DMS79 treated with DMSO at 0.1 percent for 48 hours (cell line): ENCODE results near the gene CDH15.
A peak's percentile ranks its signal among the peaks of the same experiment; 100 is the strongest.
"Not testable (repeated sequence)": the region's sequence is repeated elsewhere in the genome, so short reads cannot be mapped to it uniquely, and the experiment has no call there.

Experiments used
- DNase-seq: peaks from one replicate; lab custom pipeline; 2025; lab: John Stamatoyannopoulos, UW

The CDH15 gene

DNA sequence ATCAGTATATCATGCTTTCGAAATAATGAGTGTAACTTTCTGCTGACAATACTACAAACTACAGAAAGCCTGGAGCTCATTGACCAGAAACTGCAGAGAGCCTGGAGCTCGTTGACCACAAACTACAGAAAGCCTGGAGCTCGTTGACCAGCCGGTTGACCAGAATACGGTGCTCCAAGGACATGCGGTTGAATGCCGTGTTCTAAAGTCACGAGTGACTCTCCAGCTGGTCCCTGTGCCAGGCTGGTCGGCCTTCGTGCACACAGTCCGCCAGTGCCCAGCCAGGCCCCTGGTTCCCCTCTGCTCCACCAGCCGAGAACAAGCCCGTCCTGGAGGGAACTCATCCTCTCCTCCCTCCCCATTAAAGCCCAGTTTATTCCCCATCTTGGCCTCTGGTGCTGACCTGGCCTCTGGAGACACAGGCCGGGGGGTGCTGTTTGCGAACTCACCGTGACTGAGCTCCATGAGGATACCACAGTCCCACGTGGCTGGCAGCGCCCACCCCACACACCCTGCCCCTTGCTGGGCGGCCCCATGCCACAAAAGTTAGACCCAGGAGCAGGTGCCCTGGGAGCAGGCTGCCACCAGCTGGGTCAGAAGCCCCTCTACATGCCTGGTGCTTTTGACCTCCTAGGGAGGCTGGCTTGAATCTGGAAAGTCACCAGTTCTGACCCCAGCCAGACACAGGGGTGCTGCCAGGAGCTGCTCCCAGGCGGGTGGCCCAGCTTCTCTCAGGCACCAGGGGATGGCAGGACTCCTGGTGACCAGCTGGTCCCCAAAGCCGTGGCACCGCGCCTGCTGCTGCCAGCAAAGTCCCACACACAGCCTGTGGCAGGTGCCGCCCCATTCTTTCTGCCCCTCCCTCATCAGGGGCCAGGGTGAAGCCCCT, 15.5 kb upstream of the CDH15 start:
- no peak for DNase-seq

DNA sequence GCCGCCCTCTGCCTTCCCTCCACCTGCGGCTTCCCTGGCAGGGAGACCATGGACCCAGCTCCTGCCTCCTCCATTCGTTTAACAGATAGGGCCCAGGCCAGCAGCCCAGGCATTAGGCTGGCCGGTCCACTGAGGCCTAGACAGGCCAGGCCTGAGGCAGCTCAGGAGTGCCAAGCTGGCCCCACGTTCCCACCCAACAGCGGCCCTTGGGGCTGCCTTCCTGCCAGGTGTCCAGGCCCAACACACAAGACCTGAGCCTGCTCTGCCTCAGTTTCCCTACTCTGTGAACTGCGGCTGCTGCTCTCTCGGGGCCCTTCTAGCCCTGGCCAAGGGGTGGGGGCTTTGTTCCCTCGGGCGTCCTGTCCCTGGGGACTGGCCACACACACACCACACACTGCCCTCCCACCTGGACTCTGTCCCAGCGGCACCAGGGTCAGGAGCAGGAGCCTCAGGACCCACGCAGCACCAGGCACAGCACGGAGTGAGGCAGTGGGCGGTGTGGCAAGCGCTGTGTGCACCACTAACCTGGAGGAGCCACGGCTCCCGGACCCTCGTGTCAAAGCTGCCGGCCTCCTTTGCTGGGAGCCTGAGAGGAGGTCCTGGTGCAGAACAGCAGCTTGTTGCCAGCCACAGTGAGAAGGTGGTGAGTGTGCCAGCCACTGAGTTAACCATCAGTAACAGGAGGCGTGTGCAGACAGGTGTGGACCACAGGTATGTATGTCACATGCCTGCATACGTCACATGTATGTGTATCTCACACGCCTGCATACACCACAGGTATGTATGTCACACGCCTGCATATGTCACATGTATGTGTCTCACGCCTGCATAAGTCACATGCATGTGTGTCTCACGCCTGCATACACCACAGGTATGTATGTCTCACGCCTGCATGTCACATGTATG, 14.6 kb upstream of the CDH15 start:
- DNase-seq, result no peak

DNA sequence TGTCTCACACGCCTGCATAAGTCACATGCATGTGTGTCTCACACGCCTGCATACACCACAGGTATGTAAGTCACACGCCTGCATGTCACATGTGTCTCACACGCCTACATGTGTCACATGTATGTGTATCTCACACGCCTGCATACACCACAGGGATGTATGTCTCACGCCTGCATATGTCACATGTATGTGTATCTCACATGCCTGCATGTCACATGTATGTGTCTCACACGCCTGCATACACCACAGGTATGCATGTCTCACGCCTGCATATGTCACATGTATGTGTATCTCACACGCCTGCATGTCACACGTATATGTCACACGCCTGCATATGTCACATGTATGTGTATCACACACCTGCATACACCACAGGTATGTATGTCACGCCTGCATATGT, 13.8 kb upstream of the CDH15 start:
- DNase-seq, result no peak

DNA sequence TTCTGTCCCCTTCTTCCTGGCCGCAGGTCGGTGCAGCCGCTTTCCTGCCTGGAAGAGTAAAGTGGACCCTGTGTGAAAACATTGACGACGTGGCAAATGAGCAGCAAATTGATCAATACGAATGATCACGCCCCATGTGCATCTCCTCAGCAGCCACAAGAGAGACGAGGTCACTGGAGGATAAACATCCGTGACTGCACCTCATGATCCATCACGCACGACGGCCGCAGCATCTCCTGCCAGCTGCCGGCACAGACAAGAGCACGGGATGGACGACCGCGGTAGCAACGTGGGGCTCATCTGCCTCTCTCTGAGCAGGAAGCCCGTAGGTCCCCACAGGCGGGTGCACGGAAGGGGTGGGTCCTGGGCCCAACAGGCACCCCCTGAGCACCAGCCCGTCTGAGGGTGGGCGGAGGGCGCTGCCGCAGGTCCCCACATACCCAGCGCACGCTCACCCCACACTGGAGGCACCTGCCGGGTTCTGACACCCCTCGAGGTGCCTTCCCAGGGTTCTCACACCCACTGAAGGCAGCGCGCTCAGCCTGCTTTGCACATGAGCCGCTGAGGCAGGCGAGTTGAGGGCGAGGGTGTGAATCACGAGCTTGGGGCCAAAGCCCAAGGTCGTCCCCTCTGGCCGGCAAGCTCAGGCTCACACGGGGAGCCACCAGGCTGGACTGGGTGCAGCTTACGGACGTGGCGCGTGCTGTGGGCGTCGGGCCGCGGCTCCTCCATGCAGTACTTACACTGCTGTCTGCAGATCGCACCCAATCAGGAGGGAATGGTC, 12.3 kb upstream of the CDH15 start:
- no peak for DNase-seq

DNA sequence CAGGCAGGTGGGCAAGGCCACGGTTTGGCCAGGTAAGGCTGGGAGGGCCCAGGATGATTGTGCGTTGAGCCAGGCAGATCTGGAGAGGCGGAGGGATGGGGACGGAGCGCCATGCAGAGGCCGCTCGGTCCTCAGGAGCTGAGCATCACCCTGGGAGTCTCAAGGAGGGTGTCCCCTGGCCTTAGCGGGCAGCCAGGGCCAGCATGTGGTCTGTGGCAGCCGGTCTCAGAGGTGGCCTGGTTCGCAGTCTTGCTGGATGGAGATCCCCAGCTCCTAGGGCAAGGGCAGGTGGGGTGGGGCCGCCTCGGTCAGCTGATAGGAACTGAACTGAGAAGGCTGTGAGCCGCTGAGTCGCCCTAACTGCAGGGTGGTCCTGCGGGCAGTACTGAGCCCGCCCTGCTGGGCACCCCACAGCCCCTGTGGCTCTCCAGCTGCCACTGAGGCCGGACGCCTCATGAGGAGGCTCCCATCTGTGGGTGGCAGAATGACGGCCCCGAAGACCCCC, 11.6 kb upstream of the CDH15 start:
- no peak for DNase-seq

DNA sequence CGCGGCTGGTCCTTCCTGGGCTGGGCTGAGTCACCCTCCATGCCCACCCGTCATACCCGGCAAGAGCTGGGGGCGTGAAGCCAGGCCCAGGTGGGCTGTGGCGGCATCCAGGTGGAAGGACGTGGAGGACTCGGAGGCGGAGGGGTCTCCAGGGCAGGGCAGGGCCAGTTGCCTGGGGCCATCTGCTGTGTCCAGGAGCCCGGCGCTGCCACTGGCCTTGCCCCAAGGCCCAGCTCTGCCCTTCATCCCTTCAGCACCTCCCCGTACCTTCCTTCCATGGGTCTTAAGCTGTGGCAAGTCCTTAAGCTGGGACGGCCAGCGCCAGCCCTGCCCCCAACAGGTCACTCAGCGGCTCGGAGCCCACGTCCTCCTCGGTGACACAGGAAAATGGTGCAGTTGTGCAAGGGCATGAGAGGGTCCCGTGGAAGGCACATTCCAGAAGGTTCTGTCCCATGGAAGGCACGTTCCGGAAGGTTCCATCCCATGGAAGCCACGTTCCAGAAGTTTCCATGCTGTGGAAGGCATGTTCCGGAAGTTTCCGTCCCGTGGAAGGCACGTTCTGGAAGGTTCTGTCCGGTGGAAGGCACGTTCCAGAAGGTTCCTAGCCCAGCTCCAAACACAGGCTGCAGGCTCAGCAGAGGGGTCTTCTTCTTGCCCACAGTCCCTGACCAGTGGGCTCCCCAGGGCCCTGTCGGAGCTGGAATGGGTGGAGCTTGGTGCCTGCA, 10.4 kb upstream of the CDH15 start:
- no peak for DNase-seq

DNA sequence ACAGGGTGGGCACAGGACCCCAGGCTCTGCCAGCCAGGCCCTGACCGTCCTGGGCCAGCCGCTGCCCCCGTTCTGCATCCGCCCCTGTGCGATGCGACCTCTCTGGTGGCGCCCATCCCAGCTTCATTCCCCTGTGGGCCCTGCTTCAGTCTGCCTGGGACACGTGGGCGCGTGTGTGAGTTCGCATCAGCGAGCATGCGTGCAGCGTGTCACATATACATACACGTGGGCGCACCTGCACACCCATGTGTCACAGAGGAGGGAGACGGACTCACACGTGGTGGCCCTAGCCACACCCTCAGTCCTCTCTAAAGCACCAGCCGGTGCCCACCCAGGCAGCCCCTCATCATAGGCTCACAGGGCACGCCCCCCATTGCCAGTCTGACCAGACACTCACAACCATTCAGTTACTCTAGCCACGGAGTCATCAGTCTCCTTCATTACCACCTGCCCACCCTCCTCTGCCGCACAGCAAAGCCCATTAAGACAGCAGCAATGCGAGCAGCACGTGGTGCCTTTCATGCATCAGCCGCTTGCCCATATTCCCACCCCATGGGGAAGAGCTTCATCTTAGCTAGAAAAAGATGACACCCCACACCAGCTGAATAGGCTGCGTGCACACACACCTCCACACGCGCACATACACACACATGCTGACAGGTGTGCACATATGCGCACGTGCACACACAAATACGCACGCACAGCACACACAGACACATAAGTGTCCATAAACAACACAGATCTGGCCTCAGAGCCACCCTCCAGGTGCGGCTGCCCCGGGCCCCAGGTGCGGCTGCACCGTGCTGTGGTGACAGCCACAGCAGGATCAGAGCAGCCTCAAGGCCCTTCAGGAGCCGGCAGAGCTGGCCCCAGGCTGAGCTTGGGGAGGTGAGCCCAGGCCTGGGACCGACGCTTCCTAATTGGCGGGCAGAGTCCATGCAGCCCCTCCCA, 9.5 kb upstream of the CDH15 start:
- DNase-seq, result no peak

DNA sequence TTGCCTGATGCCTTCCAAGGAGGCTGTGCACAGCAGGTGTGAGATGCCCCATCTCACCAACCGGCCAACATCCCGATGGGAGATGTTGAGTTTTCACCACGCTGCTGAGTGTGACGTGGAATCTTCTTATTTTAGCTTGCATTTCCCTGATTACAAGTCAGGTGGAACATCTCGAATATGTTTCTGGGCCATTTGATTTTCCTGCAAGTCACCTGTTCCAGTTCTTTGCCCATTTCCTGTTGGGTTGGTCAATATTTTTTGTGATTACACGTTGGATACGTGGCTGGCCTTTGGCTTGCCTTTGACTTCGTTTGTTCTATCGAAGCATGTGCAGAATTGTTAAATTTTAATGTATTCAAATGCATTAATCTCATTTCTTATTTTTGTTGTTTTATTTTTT, 8.3 kb upstream of the CDH15 start:
- no peak for DNase-seq

DNA sequence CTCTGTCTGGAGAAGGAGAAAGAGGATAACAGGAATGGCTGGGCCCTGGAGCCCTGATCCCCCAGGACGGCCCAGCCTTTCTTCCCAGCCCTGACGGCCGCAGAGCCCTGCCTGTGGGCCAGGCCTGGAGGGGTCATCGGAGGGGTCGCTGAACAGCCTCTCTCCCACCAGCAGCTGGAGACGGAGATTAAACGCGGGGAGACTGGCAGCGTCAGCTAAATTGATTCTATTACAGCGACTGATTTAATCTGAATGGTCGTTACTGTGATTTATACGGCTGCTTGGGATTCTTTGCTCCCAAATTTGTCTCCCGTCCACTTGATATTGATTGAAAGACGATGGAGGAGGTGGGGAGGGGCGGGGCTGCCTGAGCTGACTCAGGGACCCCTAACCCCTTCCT, 7.1 kb upstream of the CDH15 start:
- no peak for DNase-seq

DNA sequence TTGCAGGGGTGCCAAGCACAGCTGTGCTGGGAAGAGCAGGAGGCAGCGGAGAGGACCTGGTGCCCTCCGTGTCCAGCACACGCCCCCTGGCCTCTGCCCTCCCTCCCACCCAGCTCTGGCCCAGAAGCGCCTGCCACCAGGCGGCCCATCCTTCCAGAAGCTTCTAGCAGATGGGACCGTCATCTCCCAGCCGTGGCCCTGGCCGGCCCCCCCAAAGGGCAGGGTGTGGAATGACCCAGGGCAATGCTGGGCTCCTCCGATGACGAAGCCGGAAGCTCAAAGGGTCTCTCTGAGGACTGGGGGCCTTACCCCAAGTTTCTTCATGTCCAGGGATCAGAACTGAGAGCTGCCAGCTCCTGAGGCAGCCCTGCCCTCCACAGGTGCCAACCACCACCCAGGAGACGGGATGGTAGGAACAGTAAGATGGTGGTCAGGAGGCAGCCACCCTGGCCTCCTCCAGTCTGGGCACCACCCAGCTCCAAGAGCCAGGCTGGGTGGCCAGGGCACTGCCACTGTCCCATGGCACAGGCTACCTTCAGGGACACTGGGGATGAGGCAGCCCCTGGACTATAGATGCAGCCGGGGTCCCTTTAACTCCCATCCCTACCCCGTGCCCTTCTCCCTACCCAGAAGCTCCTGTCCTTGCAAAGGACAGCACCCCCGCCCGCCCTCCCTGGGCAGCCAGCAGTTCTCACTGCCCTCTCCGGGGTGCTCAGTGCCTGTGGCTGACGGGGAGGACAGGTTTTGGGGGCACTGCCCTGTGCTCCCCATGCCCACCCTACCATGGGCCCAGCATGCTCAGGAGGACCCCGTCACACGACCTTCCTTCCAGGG, 6.5 kb upstream of the CDH15 start:
- no peak for DNase-seq

DNA sequence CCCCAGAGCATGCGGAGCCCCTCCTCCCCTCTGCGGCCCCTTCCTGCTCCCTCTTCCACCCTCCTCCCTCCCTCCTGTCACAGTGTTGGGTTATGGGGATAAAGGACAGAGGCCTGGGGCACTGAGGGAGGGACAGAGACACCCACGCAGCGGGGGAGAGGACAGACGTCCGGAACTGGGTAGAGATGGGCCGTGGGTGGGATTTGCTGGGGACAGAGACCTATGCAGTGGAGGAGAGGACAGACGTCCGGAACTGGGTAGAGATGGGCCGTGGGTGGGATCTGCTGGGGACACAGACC, 5.9 kb upstream of the CDH15 start:
- DNase-seq, result not testable (repeated sequence)

DNA sequence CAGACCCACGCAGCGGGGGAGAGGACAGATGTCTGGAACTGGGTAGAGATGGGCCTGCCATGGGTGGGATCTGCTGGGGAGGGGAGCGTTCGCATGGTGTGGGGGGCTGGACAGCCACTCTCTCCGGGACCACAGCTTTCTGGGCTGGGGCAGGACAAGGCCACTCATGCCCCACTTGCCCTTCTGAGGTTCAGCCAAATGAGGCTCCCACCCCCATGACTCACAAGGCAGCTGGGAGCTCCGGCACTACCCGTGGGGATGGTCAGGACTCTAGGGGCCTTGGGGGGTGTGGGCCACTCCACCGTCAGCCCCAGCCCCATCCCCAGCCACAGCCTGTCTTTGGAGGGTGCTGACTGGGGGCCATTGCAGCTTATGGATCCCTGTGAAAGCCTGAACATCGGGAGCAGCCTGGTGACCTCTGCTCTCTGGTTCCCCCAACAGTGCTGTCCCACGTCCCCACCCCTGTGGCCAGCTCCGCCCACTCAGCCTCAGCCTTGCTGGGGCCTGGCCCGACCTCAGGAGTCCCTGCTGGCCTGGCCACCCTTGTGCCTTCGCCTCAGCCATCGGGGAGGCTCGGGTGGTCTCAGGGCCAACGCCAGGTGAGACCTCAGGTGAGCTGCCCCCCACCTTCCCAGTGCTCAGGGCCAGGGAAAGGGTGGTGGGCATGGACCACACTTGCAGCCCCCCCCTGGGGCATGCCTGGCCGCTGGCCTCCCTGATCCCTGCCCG, 4.7 kb upstream of the CDH15 start:
- DNase-seq, result no peak

DNA sequence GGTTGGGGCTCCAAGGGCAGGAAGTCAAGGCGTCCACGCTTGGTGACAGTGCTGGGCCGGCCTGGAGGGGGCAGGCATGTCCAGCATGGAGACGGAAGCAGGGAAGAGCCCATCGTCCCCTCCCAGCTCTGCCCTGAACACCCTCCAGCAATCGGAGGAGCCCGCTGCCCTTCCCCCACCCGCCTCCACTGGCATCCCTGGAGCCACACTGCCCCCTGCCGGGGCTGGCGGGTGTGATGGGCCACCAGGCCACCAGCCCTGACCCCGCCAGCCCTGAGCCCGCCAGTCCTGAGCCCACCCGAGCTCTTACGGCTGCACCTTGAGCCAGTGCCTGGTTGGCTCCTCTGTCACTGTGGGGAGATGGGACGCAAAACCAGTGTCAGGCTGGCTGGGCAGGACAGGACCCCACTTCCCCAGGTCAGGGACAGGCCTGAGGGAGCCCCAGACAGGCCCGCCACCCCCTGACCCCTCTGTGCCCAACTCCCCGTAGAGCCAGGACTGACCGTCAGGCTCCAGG, 4.1 kb upstream of the CDH15 start:
- DNase-seq, result peak; percentile 33

DNA sequence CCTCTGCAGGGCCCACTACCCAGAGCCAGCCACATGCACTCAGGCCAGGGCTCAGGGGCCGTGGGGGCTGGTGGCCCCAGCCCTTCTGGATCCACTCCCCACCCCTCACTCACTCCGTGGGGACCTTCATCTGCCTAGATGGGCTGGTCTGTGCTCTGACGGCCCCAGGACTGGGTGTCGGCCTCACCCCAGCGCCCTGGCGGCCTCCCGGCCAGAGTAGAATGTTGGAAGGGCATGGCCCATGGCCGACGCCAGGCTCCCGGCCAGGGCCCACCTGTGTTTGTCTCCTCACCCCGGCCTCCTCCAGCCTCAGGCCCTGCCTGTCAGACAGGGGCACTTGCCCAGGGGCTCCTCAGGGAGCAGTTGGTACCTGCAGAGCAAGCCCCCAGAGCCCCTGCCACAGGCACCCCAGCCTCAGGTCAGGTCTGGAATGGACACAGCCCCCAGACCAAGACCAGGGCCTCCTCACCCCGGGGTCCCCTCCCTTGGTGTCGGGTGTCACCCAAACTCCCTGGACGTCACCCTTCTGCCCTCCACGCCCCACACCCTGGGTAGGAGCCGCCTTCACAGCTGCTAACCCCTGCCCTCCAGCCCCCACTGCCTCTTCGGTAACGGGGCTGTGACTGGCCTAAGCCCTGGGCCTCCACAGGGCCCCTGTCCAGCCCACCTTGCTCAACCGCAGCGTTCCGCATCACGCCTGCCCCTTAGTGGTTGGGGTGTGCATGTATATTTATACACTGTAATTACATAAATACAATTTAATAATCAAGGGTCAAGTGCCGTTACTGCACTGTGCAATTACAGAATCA, 3.0 kb upstream of the CDH15 start:
- DNase-seq, result no peak

DNA sequence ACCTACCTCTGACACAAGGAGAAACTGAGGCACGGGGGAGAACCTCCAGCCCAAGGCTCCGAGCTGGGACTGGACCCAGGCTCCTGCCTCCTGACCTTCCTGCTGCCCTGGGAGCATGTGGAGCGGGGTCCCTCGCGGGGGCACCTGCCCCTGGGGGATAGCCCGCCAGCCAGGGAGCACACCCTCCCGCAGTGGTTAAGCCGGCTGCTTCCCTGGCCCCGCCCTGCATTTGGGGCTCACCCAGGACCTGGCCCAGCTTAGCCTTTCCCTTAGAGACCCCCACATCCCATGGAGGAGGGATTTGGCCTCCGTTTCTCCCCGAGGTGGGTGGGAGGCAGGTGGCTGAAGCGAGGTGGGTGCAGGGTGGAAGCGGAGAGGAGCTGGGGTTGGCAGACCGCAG, 1.8 kb upstream of the CDH15 start:
- no peak for DNase-seq

DNA sequence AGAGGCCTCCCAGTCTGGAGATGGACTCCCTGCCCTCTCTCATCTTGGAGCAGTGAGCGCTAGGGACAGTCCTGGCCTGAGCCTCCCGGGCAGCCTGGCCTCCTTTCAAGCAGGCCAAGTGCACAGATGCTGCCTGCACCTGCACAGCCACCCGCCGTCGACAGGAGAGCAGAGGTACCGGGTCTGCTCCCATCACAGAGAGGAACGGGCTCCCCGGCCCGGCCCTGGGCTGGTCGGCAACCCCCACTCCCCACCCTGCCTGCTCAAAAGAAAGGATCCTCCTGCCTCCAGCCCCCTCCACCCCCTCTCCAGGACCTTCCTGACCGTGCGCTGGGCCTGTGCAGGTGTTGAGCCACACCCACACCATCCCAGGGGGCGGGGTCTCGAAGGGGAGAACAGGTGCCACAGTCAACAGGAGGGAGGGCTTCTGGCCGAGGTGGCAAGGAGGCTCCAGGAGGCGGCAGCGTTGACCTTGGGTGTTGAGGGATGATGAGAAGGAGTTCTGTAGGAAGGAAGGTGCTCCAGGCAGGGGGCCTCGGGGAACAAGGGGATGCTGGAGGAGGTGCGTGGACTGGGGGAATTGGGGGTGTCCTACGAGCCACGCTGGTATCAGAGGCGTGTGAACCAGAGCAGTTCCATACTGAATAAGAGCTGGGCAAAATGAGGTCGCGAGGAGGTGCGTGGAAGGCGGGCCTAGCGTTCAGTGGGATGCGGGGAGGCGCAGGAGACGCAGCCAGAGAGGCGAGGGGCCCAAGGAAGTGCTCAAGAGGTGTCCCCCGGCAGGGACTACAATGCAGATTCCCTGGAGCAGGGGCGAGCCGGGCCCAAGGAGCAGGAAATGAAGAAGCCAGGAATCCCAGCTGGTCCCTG, 967 bp upstream of the CDH15 start:
- DNase-seq, result peak; percentile 24

DNA sequence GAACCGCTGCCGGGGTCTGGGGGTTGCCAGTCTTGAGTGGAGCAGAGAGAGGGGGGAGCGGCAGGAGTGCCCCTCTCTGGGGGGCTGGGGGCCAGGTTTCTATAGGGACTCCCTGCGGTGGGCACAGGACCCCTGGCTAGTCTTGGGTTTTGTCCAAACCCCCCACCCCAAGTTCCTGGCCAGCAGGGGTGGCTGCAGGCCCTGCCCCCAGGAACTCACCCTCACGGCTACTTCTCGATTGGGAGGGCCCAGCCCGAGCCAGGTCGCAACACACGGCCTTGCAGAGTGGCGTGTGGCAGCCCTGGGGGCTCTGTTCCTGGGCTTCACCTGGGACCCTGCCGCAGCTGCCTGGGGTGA, 601 bp downstream of the CDH15 start:
- no peak for DNase-seq
